HCT116 (cell line): Measurements from ENCODE around the gene ZBTB26. TPM values are rescaled to one million over a fixed set of nuclear protein-coding genes. Genes with fewer than 3 reads are reported as not detected.

Source experiments
- ATAC-seq: fragments of 200-7000 bp; cut with Tn5 transposase; 2 replicates; pipeline ENCODE4 v1.9.1; 2020; ENCODE audit warnings: mild to moderate bottlenecking, moderate library complexity
- BruUV-seq: library from RNA; stranded (reverse); fragments of 400-500 nt; replicated peaks from 2 replicates; lab custom pipeline; 2021; lab: Mats Ljungman, UMichigan
- CTCF ChIA-PET: fragments of 300-600 bp; sonication (Branson Sonifier 250); formaldehyde crosslinking; loops from one replicate; lab custom pipeline; 2021; ENCODE audit warnings: antibody characterized with exemption; lab: Charles Lee
- POLR2A ChIA-PET: fragments of 300-600, 350-600 bp; sonication (Branson Sonifier 250); formaldehyde crosslinking; loops from one replicate; lab custom pipeline; 2021; ENCODE audit warnings: antibody characterized with exemption; lab: Charles Lee
- RAD21 ChIA-PET, 2 experiments: fragments of 300-600 bp; sonication (Branson Sonifier 250); formaldehyde crosslinking; loops; one replicate each; lab custom pipeline; 2023; ENCODE audit warnings: low total read pairs in 2 of 2; ENCODE audit not compliant: uncharacterized antibody in 2 of 2, unreplicated experiment in 2 of 2, low non-redundant PET in 1 of 2; lab: Charles Lee
- DNase-seq: peaks from one replicate; pipeline ENCODE4 v3.0.0-alpha.2; 2010; ENCODE audit warnings: low read depth, low spot score
- H2AFZ ChIP-seq: fragments of 200-600 bp; shearing (Covaris generic), sonication (generic); 2 replicates; pipeline ENCODE4 v1.6.1; 2017; ENCODE audit warnings: low read depth, mixed run types, mixed read lengths, antibody characterized with exemption, low read length; ENCODE audit not compliant: poor library complexity, severe bottlenecking
- H3K27ac ChIP-seq: 2 replicates; pipeline ENCODE4 v1.5.1; 2012; ENCODE audit warnings: low read depth, low read length
- H3K27me3 ChIP-seq: fragments of 200-600 bp; sonication (generic); 2 replicates; pipeline ENCODE4 v1.6.1; 2016; ENCODE audit warnings: mixed run types, low read length, mixed read lengths; ENCODE audit not compliant: insufficient read depth
- H3K36me3 ChIP-seq, 2 experiments: fragments of 200-500 bp in 1 of 2; fragments of 200-600 bp in 1 of 2; sonication (Bioruptor generic) in 1 of 2; sonication (generic) in 1 of 2; 2 replicates each; pipeline versions ENCODE4 v1.5.1 to v1.6.1; 2014 to 2016; ENCODE audit warnings: low read length in 2 of 2, inconsistent platforms in 1 of 2, mixed read lengths in 1 of 2, mixed run types in 1 of 2; ENCODE audit not compliant: insufficient read depth in 2 of 2, control insufficient read depth in 1 of 2
- H3K4me1 ChIP-seq, 2 experiments: fragments of 200-600 bp in 1 of 2; sonication (generic) in 1 of 2; 2 replicates each; pipeline versions ENCODE4 v1.5.1 to v1.6.1; 2012 to 2017; ENCODE audit warnings: low read length in 2 of 2, inconsistent platforms in 1 of 2, mild to moderate bottlenecking in 1 of 2, mixed read lengths in 1 of 2, mixed run types in 1 of 2, moderate library complexity in 1 of 2; ENCODE audit not compliant: insufficient read depth in 2 of 2, control insufficient read depth in 1 of 2
- H3K4me2 ChIP-seq: fragments of 200-600 bp; sonication (generic); 2 replicates; pipeline ENCODE4 v1.6.1; 2017; ENCODE audit warnings: mixed run types, low read length, mixed read lengths
- H3K4me3 ChIP-seq, 2 experiments: fragments of 200-600 bp in 1 of 2; sonication (generic) in 1 of 2; replicated peaks in 1 of 2; 2 replicates each; pipeline ENCODE4 v1.5.1; 2011 to 2016; ENCODE audit warnings: low read length in 2 of 2, control low read depth in 1 of 2, low read depth in 1 of 2, mild to moderate bottlenecking in 1 of 2, mixed read lengths in 1 of 2, mixed run types in 1 of 2
- H3K79me2 ChIP-seq: fragments of 200-600 bp; sonication (generic); 2 replicates; pipeline ENCODE4 v1.6.1; 2017; ENCODE audit warnings: mild to moderate bottlenecking, mixed run types, low read length, moderate library complexity, mixed read lengths; ENCODE audit not compliant: insufficient read depth
- H3K9ac ChIP-seq: fragments of 200-600 bp; sonication (generic); 2 replicates; pipeline ENCODE4 v1.6.1; 2016; ENCODE audit warnings: low read length, mixed read lengths
- H3K9me2 ChIP-seq: fragments of 200-600 bp; sonication (generic), shearing (Covaris generic); 2 replicates; pipeline ENCODE4 v1.6.1; 2017; ENCODE audit warnings: mixed run types, mild to moderate bottlenecking, moderate library complexity; ENCODE audit not compliant: insufficient read depth
- H3K9me3 ChIP-seq, 2 experiments: fragments of 200-500 bp in 1 of 2; fragments of 200-600 bp in 1 of 2; sonication (Bioruptor generic) in 1 of 2; sonication (generic) in 1 of 2; 2 replicates each; pipeline ENCODE4 v1.6.1; 2014 to 2017; ENCODE audit warnings: low read length in 2 of 2, mixed read lengths in 2 of 2, inconsistent platforms in 1 of 2, low read depth in 1 of 2, mild to moderate bottlenecking in 1 of 2, mixed run types in 1 of 2, moderate library complexity in 1 of 2; ENCODE audit not compliant: control insufficient read depth in 1 of 2, insufficient read depth in 1 of 2
- H4K20me1 ChIP-seq: fragments of 200-600 bp; sonication (generic), shearing (Covaris generic); 2 replicates; pipeline ENCODE4 v1.6.1; 2017; ENCODE audit warnings: mixed run types, mild to moderate bottlenecking, moderate library complexity; ENCODE audit not compliant: insufficient read depth
- CBX3 ChIP-seq: IDR thresholded peaks from 2 replicates; pipeline ENCODE4 v1.6.1; 2012; ENCODE audit warnings: low read depth
- CEBPB ChIP-seq: IDR thresholded peaks from 2 replicates; pipeline ENCODE4 v1.6.1; 2012; ENCODE audit warnings: low read depth
- EGR1 ChIP-seq: IDR thresholded peaks from 2 replicates; pipeline ENCODE4 v1.6.1; 2012; ENCODE audit warnings: low read depth
- ELF1 ChIP-seq: IDR thresholded peaks from 2 replicates; pipeline ENCODE4 v1.6.1; 2012; ENCODE audit warnings: low read depth, borderline replicate concordance
- JUND ChIP-seq: IDR thresholded peaks from 2 replicates; pipeline ENCODE4 v1.6.1; 2012
- POLR2A ChIP-seq: IDR thresholded peaks from 2 replicates; pipeline ENCODE4 v1.7.0; 2011; ENCODE audit warnings: borderline replicate concordance; ENCODE audit not compliant: insufficient read depth, insufficient read length; ENCODE audit errors: extremely low read depth
- SIN3A ChIP-seq: IDR thresholded peaks from 2 replicates; pipeline ENCODE4 v1.6.1; 2012; ENCODE audit warnings: low read depth
- SP1 ChIP-seq: IDR thresholded peaks from 2 replicates; pipeline ENCODE4 v1.6.1; 2012; ENCODE audit warnings: low read depth
- SRF ChIP-seq: IDR thresholded peaks from 2 replicates; pipeline ENCODE4 v1.6.1; 2012; ENCODE audit warnings: low read depth
- YY1 ChIP-seq: IDR thresholded peaks from 2 replicates; pipeline ENCODE4 v1.6.1; 2011; ENCODE audit warnings: low read length, low read depth, moderate library complexity, mild to moderate bottlenecking; ENCODE audit not compliant: insufficient replicate concordance; ENCODE audit errors: extremely low read depth
- intact Hi-C: fragments of 100-400 bp; cut with micrococcal nuclease; formaldehyde crosslinking; loops from 2 replicates; pipeline ENCODE4 v1.10.0; 2022
- total RNA-seq: library from RNA; stranded (reverse); gene quantifications from one replicate; pipeline ENCODE4 v1.2.1, GENCODE V29; 2021; ENCODE audit not compliant: unreplicated experiment
- TF ChIP-seq, protein P1 (sequence below): IDR thresholded peaks from 2 replicates; pipeline ENCODE4 v1.6.1; 2012; ENCODE audit warnings: low read depth

The ZBTB26 gene
- total RNA-seq, 1 experiment from 2014 or later = 5.5 TPM

DNA sequence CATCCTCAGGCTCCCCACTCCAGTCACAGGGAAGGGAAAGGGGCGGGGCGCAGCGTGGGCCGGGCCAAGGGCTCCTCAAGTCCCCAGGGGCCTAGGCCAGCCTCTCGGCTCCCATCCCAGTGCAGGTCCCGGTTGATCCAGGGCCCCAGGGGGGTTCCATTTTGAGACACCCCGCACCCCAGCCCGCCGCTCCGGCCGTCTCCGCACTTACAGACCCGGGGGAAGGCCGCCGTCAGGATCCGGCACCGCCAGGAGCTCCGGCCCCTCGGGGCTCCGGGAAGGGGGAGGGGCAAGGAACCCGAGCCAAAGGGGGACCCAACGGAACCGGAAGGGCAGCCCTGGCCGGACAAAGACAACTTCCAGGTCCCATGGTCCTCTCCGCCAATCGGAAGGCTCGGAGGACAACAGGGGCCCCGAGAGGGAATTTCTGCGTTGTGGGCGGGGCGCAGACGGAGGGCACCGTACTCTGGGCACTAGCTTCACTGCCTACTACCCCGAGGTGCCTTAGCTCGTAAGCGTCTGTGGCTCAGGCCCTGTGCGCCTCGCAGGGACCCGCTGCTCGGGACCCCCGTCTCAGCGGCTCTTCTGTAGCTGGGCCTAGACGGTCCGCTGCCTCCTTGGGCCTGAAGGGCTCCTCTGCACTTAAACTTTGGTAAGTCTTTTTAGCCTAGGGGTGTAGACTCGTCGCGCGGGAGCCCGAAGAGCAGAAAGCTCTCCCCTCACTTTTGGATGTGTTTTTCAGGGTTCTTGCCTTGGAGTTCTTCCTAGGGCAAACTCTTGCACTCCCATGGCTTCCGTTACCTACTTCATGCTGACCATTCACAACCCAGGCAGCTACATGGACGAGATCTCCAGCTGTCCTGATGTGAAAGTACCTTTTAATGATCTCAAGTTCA lies at the start of gene ZBTB26 (continued):
- TF ChIP-seq CBX3 = no peak
- TF ChIP-seq EGR1 = peak; percentile 44; the same call in 1 of the 2 replicates
- TF ChIP-seq JUND = no peak
- TF ChIP-seq CEBPB = no peak
- peak; percentile 61 for TF ChIP-seq POLR2A
- TF ChIP-seq, protein P1, sequence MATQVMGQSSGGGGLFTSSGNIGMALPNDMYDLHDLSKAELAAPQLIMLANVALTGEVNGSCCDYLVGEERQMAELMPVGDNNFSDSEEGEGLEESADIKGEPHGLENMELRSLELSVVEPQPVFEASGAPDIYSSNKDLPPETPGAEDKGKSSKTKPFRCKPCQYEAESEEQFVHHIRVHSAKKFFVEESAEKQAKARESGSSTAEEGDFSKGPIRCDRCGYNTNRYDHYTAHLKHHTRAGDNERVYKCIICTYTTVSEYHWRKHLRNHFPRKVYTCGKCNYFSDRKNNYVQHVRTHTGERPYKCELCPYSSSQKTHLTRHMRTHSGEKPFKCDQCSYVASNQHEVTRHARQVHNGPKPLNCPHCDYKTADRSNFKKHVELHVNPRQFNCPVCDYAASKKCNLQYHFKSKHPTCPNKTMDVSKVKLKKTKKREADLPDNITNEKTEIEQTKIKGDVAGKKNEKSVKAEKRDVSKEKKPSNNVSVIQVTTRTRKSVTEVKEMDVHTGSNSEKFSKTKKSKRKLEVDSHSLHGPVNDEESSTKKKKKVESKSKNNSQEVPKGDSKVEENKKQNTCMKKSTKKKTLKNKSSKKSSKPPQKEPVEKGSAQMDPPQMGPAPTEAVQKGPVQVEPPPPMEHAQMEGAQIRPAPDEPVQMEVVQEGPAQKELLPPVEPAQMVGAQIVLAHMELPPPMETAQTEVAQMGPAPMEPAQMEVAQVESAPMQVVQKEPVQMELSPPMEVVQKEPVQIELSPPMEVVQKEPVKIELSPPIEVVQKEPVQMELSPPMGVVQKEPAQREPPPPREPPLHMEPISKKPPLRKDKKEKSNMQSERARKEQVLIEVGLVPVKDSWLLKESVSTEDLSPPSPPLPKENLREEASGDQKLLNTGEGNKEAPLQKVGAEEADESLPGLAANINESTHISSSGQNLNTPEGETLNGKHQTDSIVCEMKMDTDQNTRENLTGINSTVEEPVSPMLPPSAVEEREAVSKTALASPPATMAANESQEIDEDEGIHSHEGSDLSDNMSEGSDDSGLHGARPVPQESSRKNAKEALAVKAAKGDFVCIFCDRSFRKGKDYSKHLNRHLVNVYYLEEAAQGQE = no peak
- no peak; the same call in 1 of the 2 replicates for TF ChIP-seq SIN3A
- TF ChIP-seq, all 23 proteins: peak for 10

DNA sequence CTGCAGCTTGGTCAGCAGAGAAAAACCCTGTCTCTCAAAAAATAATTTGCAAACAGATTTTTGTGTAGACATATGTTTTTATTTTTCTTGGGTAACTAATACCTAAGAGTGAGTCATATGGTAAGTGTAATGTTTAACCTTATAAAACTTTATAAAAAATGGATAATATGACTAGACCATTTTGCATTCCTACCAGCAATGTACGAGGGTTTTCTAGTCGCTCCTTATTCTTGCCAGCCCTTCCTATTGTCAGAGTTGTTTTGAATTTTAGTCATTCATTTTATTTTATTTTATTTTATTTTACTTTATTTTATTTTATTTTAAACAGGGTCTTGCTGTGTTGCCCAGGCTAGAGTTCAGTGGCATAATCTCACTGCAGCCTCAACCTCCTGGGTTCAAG lies 47.3 kb upstream of the ZBTB26 start:
- intact Hi-C loops = no loop called here
- CTCF ChIA-PET = no interaction called here
- BruUV-seq = no TSS peak

More for the DNA sequence above, 47.3 kb upstream of the ZBTB26 start:
- H3K4me3 ChIP-seq = no peak overlapping the region
- H4K20me1 ChIP-seq = no peaks in the 10 kb centered on the region
- POLR2A ChIA-PET = no interaction called here
- RAD21 ChIA-PET = no interaction called here
- no peaks in the 10 kb centered on the region for H3K9me3 ChIP-seq
- H2AFZ ChIP-seq = no peak overlapping the region
- TF ChIP-seq ELF1 (no peak), CBX3 (no peak), SRF (no peak), EGR1 (no peak), CEBPB (no peak), SP1 (no peak), YY1 (no peak)
- TF ChIP-seq, protein P1 = no peak
- H3K27me3 ChIP-seq = no peaks in the 10 kb centered on the region
- peaks cover 28% of the 10 kb centered on the region; the same call in 1 of the 2 replicates for H3K79me2 ChIP-seq
- ATAC-seq (no peak), DNase-seq (no peak)
- no peaks in the 10 kb centered on the region for H3K36me3 ChIP-seq
- no peaks in the 10 kb centered on the region for H3K4me1 ChIP-seq
- H3K9ac ChIP-seq = no peak overlapping the region
- no peak overlapping the region for H3K4me2 ChIP-seq
- no peak overlapping the region for H3K27ac ChIP-seq
- no peaks in the 10 kb centered on the region for H3K9me2 ChIP-seq
